ENCODE data around the gene CYTH2. TPM values are rescaled to one million over a fixed set of nuclear protein-coding genes. Genes with fewer than 3 reads are reported as not detected.

CYTH2 gene
- total and polyA plus RNA-seq, 7 donors: 21.8 to 45.2 (median 36.6) TPM

DNA sequence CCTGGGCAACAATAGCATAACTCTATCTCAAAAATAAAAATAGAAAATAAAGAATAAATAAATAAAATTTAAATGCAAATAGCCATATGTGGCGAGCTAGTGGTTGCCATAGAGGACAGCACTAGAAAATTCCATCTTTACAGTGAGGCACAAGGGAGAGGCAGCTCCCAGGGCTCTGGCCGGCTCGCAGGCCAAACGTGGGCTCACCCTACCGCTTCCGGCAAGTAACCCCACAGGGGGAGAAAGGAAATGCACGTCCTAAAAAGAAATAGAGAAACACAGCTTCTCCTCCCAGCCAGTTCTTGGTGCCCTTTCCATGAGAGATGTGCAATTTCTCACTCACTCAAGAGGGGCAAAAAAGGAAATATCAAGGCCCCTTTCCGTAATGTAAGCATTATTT, 35.8 kb upstream of the CYTH2 start:
- TF ChIP-seq, protein P1, sequence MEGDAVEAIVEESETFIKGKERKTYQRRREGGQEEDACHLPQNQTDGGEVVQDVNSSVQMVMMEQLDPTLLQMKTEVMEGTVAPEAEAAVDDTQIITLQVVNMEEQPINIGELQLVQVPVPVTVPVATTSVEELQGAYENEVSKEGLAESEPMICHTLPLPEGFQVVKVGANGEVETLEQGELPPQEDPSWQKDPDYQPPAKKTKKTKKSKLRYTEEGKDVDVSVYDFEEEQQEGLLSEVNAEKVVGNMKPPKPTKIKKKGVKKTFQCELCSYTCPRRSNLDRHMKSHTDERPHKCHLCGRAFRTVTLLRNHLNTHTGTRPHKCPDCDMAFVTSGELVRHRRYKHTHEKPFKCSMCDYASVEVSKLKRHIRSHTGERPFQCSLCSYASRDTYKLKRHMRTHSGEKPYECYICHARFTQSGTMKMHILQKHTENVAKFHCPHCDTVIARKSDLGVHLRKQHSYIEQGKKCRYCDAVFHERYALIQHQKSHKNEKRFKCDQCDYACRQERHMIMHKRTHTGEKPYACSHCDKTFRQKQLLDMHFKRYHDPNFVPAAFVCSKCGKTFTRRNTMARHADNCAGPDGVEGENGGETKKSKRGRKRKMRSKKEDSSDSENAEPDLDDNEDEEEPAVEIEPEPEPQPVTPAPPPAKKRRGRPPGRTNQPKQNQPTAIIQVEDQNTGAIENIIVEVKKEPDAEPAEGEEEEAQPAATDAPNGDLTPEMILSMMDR (IDR thresholded peaks at IDR 0.05): no peak
- H3K27ac ChIP-seq: no peak overlapping the region
- DNase-seq (no peak), ATAC-seq (no peak)
- no peaks in the 10 kb centered on the region for H3K9me3 ChIP-seq
- no peaks in the 10 kb centered on the region for H3K36me3 ChIP-seq (ENCODE audit: insufficient read depth in 1 of 2, low read depth in 1 of 2)
- intact Hi-C loops (cut with DNase I): no loop called here
- H3K27me3 ChIP-seq (ENCODE audit: insufficient read depth in 3 of 3, low read length in 2 of 3): peaks cover 0 to 14% (median 0%) of the 10 kb centered on the region in 3 donors
- H3K4me1 ChIP-seq: no peaks in the 10 kb centered on the region
- 60 to 68% (median 65%) methylated on average over 8 of the region's 8 CpGs for WGBS, 3 donors
- H3K4me3 ChIP-seq: no peak overlapping the region

DNA sequence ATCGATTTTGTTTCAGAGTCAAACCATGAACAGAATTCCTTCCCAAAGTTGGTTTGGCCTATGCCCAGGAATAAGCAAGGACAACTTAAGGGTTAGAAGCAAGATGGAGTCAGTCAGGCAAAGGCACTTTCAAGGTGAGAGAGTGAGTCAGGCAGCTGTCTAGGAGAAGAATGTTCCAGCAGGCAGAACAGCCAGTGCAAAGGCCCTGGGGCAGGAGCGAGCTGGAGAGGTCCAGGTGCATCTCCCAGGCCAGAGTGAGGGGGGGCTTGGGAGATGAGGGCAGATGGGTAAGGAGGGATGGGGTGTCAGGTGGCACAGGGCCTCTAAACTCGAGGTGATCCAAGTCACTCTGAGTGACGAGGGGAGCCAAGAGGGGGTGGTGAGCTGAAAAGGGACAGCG, 32.6 kb upstream of the CYTH2 start:
- WGBS, 3 donors: 85 to 92% (median 85%) methylated on average over 5 of the region's 5 CpGs
- ATAC-seq (no peak), DNase-seq (no peak)
- Histone ChIP-seq H3K4me1 (no peaks in the 10 kb centered on the region), H3K9me3 (no peaks in the 10 kb centered on the region), H3K4me3 (no peak overlapping the region), H3K27ac (no peak overlapping the region), H3K36me3 (ENCODE audit: insufficient read depth in 1 of 2, low read depth in 1 of 2) (no peaks in the 10 kb centered on the region), H3K27me3 (ENCODE audit: insufficient read depth in 3 of 3, low read length in 2 of 3) (peaks cover 0 to 39% (median under 1%) of the 10 kb centered on the region in 3 donors)
- intact Hi-C loops (cut with DNase I): no loop called here
- TF ChIP-seq, protein P1 (IDR thresholded peaks at IDR 0.05): no peak

DNA sequence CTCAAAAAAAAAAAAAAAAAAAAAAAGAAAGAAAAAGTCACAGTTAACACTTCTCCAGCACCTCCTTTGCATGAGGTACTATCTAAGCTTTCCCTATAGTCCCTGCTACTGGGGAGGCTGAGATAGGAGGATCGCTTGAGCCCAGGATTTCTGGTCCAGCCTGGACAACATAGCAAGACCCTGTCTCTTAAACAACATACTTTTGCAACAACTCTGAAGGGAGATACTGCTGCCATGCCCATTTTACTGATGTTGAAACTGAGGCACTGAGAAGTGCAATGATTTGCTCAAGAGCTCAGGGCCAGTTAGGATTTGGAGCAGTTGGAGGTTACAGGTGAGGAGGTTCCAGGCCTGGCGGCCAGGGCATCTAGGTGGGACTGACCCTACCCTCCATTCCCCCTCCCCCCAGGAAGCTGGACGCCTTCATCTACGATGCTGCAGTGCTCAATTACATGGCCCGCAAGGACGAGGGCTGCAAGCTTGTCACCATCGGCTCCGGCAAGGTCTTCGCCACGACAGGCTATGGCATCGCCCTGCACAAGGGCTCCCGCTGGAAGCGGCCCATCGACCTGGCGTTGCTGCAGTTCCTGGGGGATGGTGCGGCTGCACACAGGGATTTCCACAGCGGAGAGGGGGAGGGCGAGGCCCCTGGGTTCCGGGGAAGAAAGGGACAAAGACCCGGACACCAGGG, 27.7 kb upstream of the CYTH2 start:
- peaks cover 7% of the 10 kb centered on the region for H3K4me1 ChIP-seq
- TF ChIP-seq, protein P1 (IDR thresholded peaks at IDR 0.05): no peak
- no peak for DNase-seq
- ATAC-seq: no peak
- H3K36me3 ChIP-seq (ENCODE audit: insufficient read depth in 1 of 2, low read depth in 1 of 2): no peaks in the 10 kb centered on the region
- no peak overlapping the region for H3K27ac ChIP-seq
- intact Hi-C loops (cut with DNase I): loop anchor here in 1 of 2 donors (1.0 kb wide), 1 partner anchor 46 kb away; no protein-coding TSS in a partner anchor
- WGBS, 3 donors: 92 to 95% (median 94%) methylated on average over 20 of the region's 20 CpGs
- H3K27me3 ChIP-seq (ENCODE audit: insufficient read depth in 3 of 3, low read length in 2 of 3): peaks cover 0 to 46% (median 17%) of the 10 kb centered on the region in 3 donors
- H3K4me3 ChIP-seq: no peak overlapping the region
- no peaks in the 10 kb centered on the region for H3K9me3 ChIP-seq

DNA sequence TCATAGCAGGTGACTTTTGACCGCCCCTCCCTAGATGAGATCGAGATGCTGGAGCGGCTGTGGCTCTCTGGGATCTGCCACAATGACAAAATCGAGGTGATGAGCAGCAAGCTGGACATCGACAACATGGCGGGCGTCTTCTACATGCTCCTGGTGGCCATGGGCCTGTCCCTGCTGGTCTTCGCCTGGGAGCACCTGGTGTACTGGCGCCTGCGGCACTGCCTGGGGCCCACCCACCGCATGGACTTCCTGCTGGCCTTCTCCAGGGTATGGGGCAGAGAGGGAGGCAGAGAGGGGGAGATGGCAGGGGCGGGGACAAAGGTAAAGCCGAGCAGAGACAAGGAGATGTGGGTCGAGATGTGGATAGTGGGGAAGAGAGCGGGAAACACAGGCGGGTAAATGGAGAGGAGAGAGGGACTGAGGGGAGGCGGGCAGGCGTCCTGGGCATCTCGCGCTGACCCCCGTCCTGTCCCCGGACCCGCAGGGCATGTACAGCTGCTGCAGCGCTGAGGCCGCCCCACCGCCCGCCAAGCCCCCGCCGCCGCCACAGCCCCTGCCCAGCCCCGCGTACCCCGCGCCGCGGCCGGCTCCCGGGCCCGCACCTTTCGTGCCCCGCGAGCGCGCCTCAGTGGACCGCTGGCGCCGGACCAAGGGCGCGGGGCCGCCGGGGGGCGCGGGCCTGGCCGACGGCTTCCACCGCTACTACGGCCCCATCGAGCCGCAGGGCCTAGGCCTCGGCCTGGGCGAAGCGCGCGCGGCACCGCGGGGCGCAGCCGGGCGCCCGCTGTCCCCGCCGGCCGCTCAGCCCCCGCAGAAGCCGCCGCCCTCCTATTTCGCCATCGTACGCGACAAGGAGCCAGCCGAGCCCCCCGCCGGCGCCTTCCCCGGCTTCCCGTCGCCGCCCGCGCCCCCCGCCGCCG, 26.8 kb upstream of the CYTH2 start:
- intact Hi-C loops (cut with DNase I): loop anchor here in 1 of 2 donors (1.0 kb wide), 1 partner anchor 47 kb away; no protein-coding TSS in a partner anchor
- H3K27me3 ChIP-seq (ENCODE audit: insufficient read depth in 3 of 3, low read length in 2 of 3): peaks cover 0 to 40% (median 17%) of the 10 kb centered on the region in 3 donors
- H3K4me1 ChIP-seq: peaks cover 15% of the 10 kb centered on the region
- H3K4me3 ChIP-seq: no peak overlapping the region
- TF ChIP-seq, protein P1 (IDR thresholded peaks at IDR 0.05): no peak
- WGBS, 3 donors: 27 to 62% (median 30%) methylated on average over 28 to 94 of the region's 94 CpGs
- no peaks in the 10 kb centered on the region for H3K9me3 ChIP-seq
- DNase-seq (no peak), ATAC-seq (no peak)
- no peak overlapping the region for H3K27ac ChIP-seq
- peaks cover 0 to 6% of the 10 kb centered on the region in 2 donors for H3K36me3 ChIP-seq (ENCODE audit: insufficient read depth in 1 of 2, low read depth in 1 of 2)
